ENCODE measurements around the gene CCDC127. TPM values are rescaled to one million over a fixed set of nuclear protein-coding genes. Genes with fewer than 3 reads are reported as not detected.
"Not testable (repeated sequence)": the region's sequence is repeated elsewhere in the genome, so short reads cannot be mapped to it uniquely, and the experiment has no call there.

CCDC127 gene
- total RNA-seq, 2 experiments from 2014 or later, result 1.9 to 2.8 TPM

GRCh38 chr5:234450-234849 is 16.5 kb upstream of the CCDC127 start:
- ChIA-PET CTCF (no interaction called here), POLR2A (no interaction called here)
- Mint-ChIP-seq H3K27ac (no peak overlapping the region), H3K4me1 (ENCODE audit: low read depth) (no peaks in the 10 kb centered on the region), H3K9me3 (no peaks in the 10 kb centered on the region), H3K27me3 (no peaks in the 10 kb centered on the region), H3K4me3 (no peak overlapping the region), H3K36me3 (ENCODE audit: low read depth) (peaks cover 86% of the 10 kb centered on the region)
- Histone ChIP-seq H3K27me3 (ENCODE audit: control insufficient read depth in 1 of 2, insufficient read depth in 2 of 2, low read length in 2 of 2) (no peaks in the 10 kb centered on the region), H3K27ac (ENCODE audit: low read depth in 1 of 2, low read length in 2 of 2) (no peak overlapping the region), H3K36me3 (ENCODE audit: insufficient read depth, low read length) (peaks cover 67% of the 10 kb centered on the region), H3K4me3 (ENCODE audit: low read length) (no peak overlapping the region), H3K4me1 (ENCODE audit: insufficient read depth, low read length) (no peaks in the 10 kb centered on the region), H3K9me3 (ENCODE audit: control insufficient read depth in 1 of 2, insufficient read depth in 1 of 2, low read length in 2 of 2) (no peaks in the 10 kb centered on the region)
- ATAC-seq (ENCODE audit: poor library complexity) (no peak), DNase-seq (no peak)
- TF ChIP-seq CTCF (IDR thresholded peaks at IDR 0.05), result no peak
- intact Hi-C loops (cut with DNase I, micrococcal nuclease), result no loop called here

DNA sequence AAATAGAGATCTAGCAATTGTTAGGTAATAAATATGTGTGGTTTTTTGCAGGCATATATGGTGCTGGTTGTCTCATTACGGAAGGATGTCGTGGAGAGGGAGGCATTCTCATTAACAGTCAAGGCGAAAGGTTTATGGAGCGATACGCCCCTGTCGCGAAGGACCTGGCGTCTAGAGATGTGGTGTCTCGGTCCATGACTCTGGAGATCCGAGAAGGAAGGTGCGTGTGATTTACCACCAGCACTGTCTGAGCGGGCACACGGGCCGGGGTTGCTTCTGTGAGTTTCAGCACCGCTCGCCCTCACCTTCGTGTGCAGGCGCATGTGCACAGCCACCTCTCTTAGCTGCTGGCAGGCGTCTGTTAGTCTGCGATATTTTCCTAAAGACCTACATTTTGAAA is 15.5 kb upstream of the CCDC127 start:
- H3K4me3 ChIP-seq (ENCODE audit: low read length); H3K27me3 Mint-ChIP-seq; POLR2A ChIA-PET; H3K9me3 ChIP-seq (ENCODE audit: control insufficient read depth in 1 of 2, insufficient read depth in 1 of 2, low read length in 2 of 2); H3K4me1 ChIP-seq (ENCODE audit: insufficient read depth, low read length); H3K27ac ChIP-seq (ENCODE audit: low read depth in 1 of 2, low read length in 2 of 2); H3K27ac Mint-ChIP-seq; H3K27me3 ChIP-seq (ENCODE audit: control insufficient read depth in 1 of 2, insufficient read depth in 2 of 2, low read length in 2 of 2); H3K4me1 Mint-ChIP-seq (ENCODE audit: low read depth); intact Hi-C loops (cut with DNase I, micrococcal nuclease); CTCF ChIA-PET; ATAC-seq (ENCODE audit: poor library complexity); H3K9me3 Mint-ChIP-seq; DNase-seq; H3K4me3 Mint-ChIP-seq: not testable (repeated sequence)
- peaks cover 72% of the 10 kb centered on the region for H3K36me3 ChIP-seq (ENCODE audit: insufficient read depth, low read length)
- H3K36me3 Mint-ChIP-seq (ENCODE audit: low read depth), result peaks cover 86% of the 10 kb centered on the region

DNA sequence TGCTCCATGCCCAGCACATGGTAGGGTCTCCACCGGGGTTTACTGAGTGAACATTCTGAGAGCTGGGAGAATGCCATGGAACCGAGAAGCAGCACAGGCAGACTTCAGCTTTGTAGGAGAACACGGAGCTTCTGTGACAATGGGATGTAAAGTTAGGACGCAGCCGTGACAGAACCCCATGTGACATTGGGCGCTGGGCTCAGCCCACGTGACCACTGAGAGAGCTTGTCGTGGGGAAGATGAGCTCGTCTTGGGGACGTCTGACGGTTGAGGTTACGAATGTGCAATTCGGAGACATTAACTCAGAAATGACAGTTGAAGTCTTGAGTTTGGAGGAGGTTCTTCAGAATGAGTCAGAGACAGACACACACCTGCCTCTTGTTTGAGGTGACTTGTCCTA is 13.7 kb upstream of the CCDC127 start:
- Histone ChIP-seq H3K27ac (ENCODE audit: low read depth in 1 of 2, low read length in 2 of 2) (no peak overlapping the region), H3K4me1 (ENCODE audit: insufficient read depth, low read length) (no peaks in the 10 kb centered on the region), H3K9me3 (ENCODE audit: control insufficient read depth in 1 of 2, insufficient read depth in 1 of 2, low read length in 2 of 2) (no peaks in the 10 kb centered on the region), H3K27me3 (ENCODE audit: control insufficient read depth in 1 of 2, insufficient read depth in 2 of 2, low read length in 2 of 2) (no peaks in the 10 kb centered on the region), H3K4me3 (ENCODE audit: low read length) (no peak overlapping the region), H3K36me3 (ENCODE audit: insufficient read depth, low read length) (peaks cover 79% of the 10 kb centered on the region)
- intact Hi-C loops (cut with DNase I, micrococcal nuclease), result no loop called here
- Mint-ChIP-seq H3K4me1 (ENCODE audit: low read depth) (no peaks in the 10 kb centered on the region), H3K9me3 (no peaks in the 10 kb centered on the region), H3K36me3 (ENCODE audit: low read depth) (peaks cover 89% of the 10 kb centered on the region), H3K27ac (no peak overlapping the region), H3K4me3 (no peak overlapping the region), H3K27me3 (no peaks in the 10 kb centered on the region)
- DNase-seq, result no peak
- ATAC-seq (ENCODE audit: poor library complexity), result no peak
- ChIA-PET POLR2A (interaction anchor here (0.7 kb wide), 1 partner anchor 14 kb away, joined by 3 read pairs; the partner anchor contains the start of genes CCDC127 and SDHA), CTCF (interaction anchor here (0.9 kb wide), 1 partner anchor 13 kb away, joined by 3 read pairs; the partner anchor contains the start of genes CCDC127 and SDHA)
- TF ChIP-seq CTCF (IDR thresholded peaks at IDR 0.05), result no peak

- no peaks in the 10 kb centered on the region for H3K4me1 Mint-ChIP-seq (ENCODE audit: low read depth)
- Histone ChIP-seq H3K9me3 (ENCODE audit: control insufficient read depth in 1 of 2, insufficient read depth in 1 of 2, low read length in 2 of 2) (no peaks in the 10 kb centered on the region), H3K4me1 (ENCODE audit: insufficient read depth, low read length) (no peaks in the 10 kb centered on the region), H3K27me3 (ENCODE audit: control insufficient read depth in 1 of 2, insufficient read depth in 2 of 2, low read length in 2 of 2) (no peaks in the 10 kb centered on the region), H3K36me3 (ENCODE audit: insufficient read depth, low read length) (peaks cover 89% of the 10 kb centered on the region), H3K27ac (ENCODE audit: low read depth in 1 of 2, low read length in 2 of 2) (no peak overlapping the region), H3K4me3 (ENCODE audit: low read length) (no peak overlapping the region)
- no peak for ATAC-seq (ENCODE audit: poor library complexity)
- H3K27me3 Mint-ChIP-seq, result no peaks in the 10 kb centered on the region
- no peak overlapping the region for H3K4me3 Mint-ChIP-seq
- TF ChIP-seq CTCF (IDR thresholded peaks at IDR 0.05), result no peak
- H3K36me3 Mint-ChIP-seq (ENCODE audit: low read depth), result peaks cover 89% of the 10 kb centered on the region
- intact Hi-C loops (cut with DNase I, micrococcal nuclease), result no loop called here
- ChIA-PET POLR2A (interaction anchor here (0.7 kb wide), 1 partner anchor 13 kb away, joined by 3 read pairs; the partner anchor contains the start of genes CCDC127 and SDHA), CTCF (no interaction called here)
- H3K27ac Mint-ChIP-seq, result no peak overlapping the region
- DNase-seq, result no peak
- no peaks in the 10 kb centered on the region for H3K9me3 Mint-ChIP-seq
These were observed 12.8 kb upstream of the CCDC127 start for GRCh38 chr5:230711-231110.
